NCI-H2171 treated with DMSO at 0.1 percent for 48 hours (cell line): ENCODE data around the gene OSBP2.
"Not testable (repeated sequence)": the region's sequence is repeated elsewhere in the genome, so short reads cannot be mapped to it uniquely, and the experiment has no call there.

Source experiments
- DNase-seq: peaks from one replicate; lab custom pipeline; 2025; lab: John Stamatoyannopoulos, UW

The OSBP2 gene

GRCh38 chr22:30763815-30764673 is 69.4 kb downstream of the OSBP2 start:
- peak; percentile 60 for DNase-seq

GRCh38 chr22:30767661-30768060 is 73.0 kb downstream of the OSBP2 start:
- no peak for DNase-seq

GRCh38 chr22:30770716-30771115 is 76.0 kb downstream of the OSBP2 start:
- DNase-seq, result no peak

- DNase-seq, result no peak
Observed at GRCh38 chr22:30773919-30774318, 79.2 kb downstream of the OSBP2 start.

GRCh38 chr22:30774566-30774965 is 79.9 kb downstream of the OSBP2 start:
- DNase-seq, result no peak

- no peak for DNase-seq
Observed at GRCh38 chr22:30776476-30776875, 81.8 kb downstream of the OSBP2 start.

GRCh38 chr22:30777146-30777545 is 82.5 kb downstream of the OSBP2 start:
- DNase-seq, result not testable (repeated sequence)

GRCh38 chr22:30777587-30777986 is 82.9 kb downstream of the OSBP2 start:
- DNase-seq, result peak; percentile 78

- no peak for DNase-seq
Observed at GRCh38 chr22:30778261-30778660, 83.6 kb downstream of the OSBP2 start.

GRCh38 chr22:30780026-30780425 is 85.4 kb downstream of the OSBP2 start:
- no peak for DNase-seq

- DNase-seq, result no peak
Observed at GRCh38 chr22:30781271-30781875, 86.7 kb downstream of the OSBP2 start.

GRCh38 chr22:30782613-30783012 is 87.9 kb downstream of the OSBP2 start:
- DNase-seq, result no peak

- DNase-seq, result no peak
Observed at GRCh38 chr22:30783021-30783420, 88.3 kb downstream of the OSBP2 start.

- peak; percentile 11 for DNase-seq
Observed at GRCh38 chr22:30785527-30785926, 90.9 kb downstream of the OSBP2 start.

- no peak for DNase-seq
Observed at GRCh38 chr22:30790366-30790765, 95.7 kb downstream of the OSBP2 start.

- no peak for DNase-seq
Observed at GRCh38 chr22:30792456-30792855, 97.8 kb downstream of the OSBP2 start.

- no peak for DNase-seq
Observed at GRCh38 chr22:30795118-30795517, 100.4 kb downstream of the OSBP2 start.

- no peak for DNase-seq
Observed at GRCh38 chr22:30801695-30802094, 107.0 kb downstream of the OSBP2 start.

- DNase-seq, result peak; percentile 60
Observed at GRCh38 chr22:30802202-30803166, 107.8 kb downstream of the OSBP2 start.

- no peak for DNase-seq
Observed at GRCh38 chr22:30803679-30804078, 109.0 kb downstream of the OSBP2 start.

- no peak for DNase-seq
Observed at GRCh38 chr22:30804626-30805025, 110.0 kb downstream of the OSBP2 start.

GRCh38 chr22:30806391-30806861 is 111.8 kb downstream of the OSBP2 start:
- DNase-seq, result no peak
